Stimulated activated CD4-positive, alpha-beta T cell treated with anti-CD3 and anti-CD28 coated beads, Interleukin-1b, Interleukin-23, amount 100 ng/mL, for 48 hours (primary cell): ENCODE data around the gene PGC.

ENCODE experiments used
- DNase-seq: peaks from one replicate; pipeline ENCODE4 v3.0.0-alpha.2; 2020

Gene PGC

DNA sequence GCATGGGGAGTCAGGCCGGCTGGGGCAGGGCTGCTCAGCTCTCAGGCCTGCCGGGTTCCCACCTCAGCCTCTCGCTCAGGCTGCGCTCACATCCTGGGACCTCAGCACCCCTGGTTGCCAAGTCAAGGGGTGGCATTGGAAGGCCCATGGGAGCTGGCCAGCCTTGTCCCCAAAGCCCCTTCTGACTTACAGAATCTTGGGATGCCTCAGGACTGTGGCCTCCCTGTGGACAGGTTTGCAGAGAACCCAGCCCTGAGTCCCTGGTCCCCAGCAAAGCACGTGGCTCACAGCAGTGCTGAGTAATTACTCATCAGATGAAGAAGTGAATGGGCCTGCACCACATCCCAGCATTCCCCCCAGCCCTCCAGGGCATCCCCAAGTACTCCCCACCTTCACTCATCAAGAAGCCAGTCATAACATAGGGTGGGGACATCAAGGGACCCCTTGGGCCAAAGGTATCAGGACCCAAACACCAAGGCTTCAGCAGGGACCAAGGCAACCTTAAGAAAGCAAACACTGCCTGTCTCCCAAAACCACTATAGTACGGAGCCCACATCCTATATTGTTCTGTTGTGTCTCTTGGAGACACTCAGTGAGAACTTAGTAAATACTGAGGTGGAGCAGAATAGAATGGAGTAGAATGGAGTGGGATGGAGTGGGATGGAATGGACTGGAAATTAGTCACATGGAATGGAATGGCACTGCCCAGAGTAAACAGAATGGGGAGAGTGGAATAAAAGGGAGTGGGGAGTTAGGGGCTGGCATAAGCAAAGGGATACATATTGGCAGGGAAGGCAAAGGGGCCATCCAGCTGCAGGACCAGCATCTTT, 3.6 kb downstream of the PGC start:
- no peak for DNase-seq

GRCh38 chr6:41741625-41742490, 5.3 kb downstream of the PGC start:
- no peak for DNase-seq

- no peak for DNase-seq
Observed at GRCh38 chr6:41740366-41741162, 6.6 kb downstream of the PGC start.

- no peak for DNase-seq
Observed at GRCh38 chr6:41739041-41739440, 8.2 kb downstream of the PGC start.

DNA sequence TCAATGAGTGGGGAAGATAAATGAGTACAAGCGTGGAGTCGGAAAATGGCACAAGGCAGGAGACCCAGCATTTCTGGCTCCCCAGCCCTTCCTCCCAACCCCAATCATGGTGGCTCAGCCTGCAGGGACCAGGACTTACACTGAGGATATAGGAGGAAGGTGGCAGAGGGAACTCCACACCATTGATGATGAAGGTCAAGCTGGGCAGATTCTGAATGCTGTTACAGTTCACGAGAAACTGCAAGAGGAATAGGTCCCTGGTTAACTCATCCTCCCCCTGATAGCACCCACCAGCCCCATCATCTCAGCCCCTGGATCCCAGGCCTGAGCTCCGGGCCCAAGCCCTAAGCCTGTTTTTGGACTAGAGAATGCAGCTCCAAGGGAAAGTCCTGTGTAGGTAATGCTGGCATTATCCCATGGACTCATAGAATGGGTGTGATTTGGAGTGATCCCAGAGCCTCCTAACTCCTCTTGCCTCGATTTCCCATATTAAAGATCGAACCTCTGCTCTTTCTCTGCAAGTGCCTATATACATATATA, 9.5 kb downstream of the PGC start:
- DNase-seq: no peak

GRCh38 chr6:41736800-41737555, 10.2 kb downstream of the PGC start:
- no peak for DNase-seq

- no peak for DNase-seq
Observed at GRCh38 chr6:41736186-41736733, 10.9 kb downstream of the PGC start.

- DNase-seq: peak; percentile 93
Observed at GRCh38 chr6:41735427-41736185, 11.6 kb downstream of the PGC start, which contains the start of gene TFEB. Gene TFEB (minus strand): TSS chr6:41735608. CDS start chr6:41691213, 44,395 bp downstream.

DNA sequence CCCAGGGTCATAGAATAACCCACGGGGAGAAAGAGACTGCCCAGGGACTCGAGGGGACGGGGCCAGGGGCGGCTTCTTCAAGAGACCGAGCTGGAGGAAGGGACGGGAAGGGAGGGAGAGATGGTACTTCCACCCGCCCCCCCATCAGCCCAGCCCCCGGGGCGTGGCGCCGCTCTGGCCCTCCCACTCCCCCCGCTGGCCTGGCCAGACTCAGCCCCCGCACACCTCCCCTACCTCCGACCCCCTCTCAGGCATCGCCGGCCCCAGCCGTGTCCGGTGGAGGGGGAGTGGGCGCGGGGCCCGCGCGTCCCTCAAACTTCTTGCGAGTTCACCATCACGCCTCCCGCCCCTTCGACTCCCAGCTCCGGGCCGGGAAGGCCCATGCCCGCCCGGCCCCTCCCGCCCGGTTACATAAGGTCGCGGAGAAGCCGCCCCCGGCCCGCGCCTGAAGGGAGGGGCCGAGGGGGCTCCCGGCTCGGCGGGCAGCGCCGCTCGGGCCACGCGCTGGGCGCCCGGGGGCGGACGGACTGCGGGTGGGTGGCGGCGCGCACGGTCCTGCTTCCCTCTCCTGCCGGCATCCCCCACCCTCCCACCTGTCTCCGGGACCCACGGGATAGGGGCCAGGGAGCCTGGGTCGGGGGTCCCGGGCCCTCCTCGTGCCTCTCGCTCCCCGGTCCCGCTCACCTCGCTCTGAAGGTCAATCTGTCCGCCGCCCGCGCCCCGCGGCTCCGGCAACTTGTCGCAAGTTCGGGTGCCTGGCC, 12.4 kb downstream of the PGC start:
- DNase-seq: peak; percentile 59

DNA sequence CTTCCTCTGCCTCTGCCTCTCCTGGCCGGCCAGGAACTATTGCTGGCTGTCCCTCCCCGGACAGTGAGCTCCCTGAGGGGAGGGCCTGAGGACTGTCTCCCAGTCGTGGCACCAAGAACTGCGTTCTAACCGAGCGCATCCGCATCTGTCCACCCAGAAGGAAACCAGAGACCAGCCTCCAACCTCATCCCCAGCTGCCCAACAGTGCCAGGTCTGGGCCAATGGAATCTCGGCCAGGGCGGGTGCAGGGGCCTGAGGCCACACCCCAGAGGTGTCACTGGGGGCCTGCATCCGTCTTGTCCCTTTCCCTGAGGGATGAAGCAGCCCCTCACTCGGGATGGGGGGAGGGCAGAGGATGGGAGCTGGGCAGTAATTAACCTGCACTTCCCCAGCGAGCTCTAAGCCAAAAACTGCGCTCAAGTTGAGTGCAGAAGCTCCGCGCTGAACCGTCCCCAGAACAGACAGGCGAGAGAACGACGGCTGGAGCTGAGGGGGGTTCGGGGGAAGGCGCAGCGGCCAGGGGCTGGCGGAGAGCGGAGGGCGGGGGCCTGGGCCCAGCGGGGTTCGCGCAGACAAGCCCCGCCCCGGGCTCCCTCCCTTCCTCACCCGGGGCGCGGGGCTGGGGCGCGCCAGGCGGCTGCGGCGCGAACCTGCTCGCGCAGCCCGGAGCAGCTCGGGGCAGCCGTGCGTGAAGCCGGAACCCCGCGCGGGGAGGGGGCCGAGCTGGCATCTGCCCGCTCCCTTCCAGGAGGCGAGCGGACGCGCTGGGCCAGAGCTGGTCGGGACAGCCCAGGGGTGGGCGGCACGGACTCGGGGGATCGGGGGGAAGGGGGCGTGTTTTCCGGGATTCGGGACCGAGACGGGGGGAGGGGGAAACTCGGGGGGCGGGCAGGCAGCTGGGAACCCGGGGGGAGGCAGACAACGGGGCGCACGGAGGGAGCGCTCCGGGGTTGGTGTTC, 13.2 kb downstream of the PGC start:
- peak; percentile 35 for DNase-seq

- DNase-seq: no peak
Observed at GRCh38 chr6:41733360-41733706, 13.9 kb downstream of the PGC start.

GRCh38 chr6:41732591-41733359, 14.4 kb downstream of the PGC start:
- DNase-seq: peak; percentile 40

DNA sequence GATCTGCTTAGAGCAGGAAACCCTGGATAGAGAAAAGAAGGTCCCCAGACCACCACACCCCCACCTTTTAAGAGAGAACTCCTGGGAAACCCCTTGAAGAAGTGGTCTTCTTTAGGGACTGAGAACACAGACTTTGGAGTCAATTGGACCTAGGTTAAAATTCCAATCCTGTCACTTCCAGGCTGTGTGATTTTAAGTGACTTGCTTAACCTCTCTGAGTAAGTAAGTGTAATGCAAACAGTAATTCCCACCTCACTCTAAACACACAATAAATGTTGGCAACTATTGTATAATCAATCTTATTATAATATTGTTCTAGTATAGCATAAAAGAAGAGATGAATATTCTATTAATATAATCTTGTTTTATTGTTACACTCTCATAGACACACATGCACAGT, 15.0 kb downstream of the PGC start:
- no peak for DNase-seq

GRCh38 chr6:41731561-41732086, 15.6 kb downstream of the PGC start:
- no peak for DNase-seq

DNA sequence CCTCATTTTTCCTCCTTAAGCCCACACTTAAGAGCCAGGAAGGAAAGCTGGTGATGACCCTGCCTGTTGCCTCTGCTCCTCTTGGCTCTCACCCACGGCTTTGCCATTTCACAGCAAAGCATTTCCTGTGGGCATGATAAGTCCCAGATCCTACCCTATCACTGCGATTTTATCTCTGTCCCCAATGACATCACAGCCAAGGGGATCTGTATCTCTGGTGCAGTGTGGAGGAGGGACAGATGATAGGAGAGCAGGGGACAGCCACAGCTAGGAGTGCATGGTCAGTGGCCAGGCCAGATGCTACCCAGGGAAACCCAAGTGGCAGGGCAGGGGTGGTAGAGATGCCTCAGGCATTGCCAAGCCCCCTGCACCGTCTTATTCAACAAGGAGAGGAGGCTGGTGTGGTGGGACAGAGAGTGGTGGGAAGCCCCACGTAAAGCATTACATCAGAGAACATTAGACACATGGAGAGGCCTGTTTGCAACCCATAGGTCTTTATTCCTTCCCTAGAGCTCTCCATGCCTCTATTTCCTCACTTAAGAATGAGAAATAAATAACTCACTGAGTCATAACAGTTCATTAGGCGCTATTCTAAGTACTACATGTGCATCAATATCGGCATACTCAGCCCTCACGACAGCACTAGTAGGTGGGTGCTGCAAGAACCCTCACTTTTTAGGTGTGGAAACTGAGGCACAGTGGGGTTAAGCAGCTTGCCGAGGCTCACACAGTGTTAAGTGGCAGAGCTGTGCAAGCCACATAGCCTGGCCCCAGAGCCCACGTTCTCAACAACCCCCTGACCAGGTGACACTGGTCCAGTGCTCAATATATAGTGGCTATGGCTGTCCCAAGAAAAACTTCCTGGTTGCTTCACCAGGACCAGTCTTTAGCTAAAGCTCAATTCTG, 16.4 kb downstream of the PGC start:
- no peak for DNase-seq

DNA sequence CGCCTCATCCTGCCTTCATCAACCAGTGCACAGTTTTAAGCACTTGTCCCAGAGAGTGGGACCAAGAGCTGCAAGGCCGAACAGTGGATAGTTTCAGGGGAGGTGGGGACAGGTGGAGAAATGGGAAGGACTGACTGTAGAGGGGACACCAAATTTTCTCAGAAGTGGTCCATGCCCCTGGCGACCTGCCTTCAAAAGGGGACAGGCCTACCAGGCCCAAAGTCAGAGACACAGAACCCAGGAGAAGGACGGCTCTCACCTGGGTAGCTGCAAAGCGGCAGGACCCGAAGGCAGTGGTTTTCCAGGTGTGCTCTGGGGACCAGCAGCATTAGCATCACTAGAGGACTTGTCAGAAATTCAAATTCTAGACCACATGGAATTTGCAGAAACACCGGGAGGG, 17.6 kb downstream of the PGC start:
- no peak for DNase-seq

DNA sequence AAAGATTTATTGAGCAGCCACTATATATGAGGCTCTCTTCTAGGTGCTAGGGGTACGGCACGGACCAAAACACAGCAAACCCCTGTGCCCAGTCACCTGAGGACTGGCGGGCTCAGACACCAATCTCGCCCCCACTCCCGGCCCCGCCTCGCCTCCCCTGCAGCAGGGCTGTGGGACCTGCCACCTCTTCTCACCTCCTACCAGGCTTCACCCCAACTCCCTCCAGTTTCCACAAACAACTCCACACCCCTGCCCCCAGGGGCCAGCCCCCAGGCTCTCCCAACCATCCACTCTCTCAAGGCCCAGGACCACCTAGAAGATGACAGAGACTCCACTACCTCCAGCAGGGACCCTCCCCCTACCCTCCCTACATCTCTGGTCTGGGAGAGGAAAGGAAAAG, 18.2 kb downstream of the PGC start:
- no peak for DNase-seq
